ENCODE measurements around the gene CD300E.

CD300E gene

DNA sequence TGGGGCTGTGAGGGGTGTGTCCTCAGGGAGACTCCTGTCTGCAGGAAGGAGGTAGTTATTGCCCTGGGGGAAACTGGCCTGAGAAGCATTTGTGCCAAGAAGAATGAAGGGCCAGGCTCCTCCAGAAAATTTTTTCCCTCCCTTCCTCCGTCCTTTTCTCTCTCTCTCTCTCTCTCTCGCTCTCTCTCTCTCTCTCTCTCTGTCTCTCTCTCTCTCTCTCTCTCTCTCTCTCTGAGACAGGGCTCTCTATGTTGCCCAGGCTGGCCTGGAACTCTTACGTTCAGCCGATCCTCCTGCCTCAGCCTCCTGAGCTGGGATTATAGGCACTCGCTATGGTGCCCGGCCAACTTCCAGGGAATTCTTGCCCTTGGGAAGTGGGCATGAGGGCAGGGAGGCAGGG lies 11.5 kb downstream of the CD300E start:
- TF ChIP-seq, protein P1, sequence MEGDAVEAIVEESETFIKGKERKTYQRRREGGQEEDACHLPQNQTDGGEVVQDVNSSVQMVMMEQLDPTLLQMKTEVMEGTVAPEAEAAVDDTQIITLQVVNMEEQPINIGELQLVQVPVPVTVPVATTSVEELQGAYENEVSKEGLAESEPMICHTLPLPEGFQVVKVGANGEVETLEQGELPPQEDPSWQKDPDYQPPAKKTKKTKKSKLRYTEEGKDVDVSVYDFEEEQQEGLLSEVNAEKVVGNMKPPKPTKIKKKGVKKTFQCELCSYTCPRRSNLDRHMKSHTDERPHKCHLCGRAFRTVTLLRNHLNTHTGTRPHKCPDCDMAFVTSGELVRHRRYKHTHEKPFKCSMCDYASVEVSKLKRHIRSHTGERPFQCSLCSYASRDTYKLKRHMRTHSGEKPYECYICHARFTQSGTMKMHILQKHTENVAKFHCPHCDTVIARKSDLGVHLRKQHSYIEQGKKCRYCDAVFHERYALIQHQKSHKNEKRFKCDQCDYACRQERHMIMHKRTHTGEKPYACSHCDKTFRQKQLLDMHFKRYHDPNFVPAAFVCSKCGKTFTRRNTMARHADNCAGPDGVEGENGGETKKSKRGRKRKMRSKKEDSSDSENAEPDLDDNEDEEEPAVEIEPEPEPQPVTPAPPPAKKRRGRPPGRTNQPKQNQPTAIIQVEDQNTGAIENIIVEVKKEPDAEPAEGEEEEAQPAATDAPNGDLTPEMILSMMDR (IDR thresholded peaks at IDR 0.05) = no peak

DNA sequence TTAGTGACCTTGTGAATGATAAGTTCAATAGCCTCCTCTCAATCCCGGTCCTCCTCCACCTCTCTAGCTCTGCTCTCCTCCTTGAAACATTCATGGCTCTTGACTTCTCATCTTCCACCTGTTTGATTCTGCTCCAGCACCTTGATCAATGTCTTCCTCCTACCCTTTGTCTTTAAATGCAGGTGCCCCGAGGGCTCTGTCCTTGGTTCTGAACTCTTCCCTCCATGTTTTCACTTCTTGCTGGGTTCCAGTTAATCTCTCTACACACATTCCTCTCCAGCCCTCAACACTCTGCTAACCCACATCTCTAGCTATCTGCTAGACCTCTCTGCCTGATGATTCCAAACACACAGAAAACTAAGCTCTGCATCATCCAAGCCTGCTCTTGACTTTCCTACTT lies 13.4 kb downstream of the CD300E start:
- TF ChIP-seq, protein P1 (IDR thresholded peaks at IDR 0.05) = no peak

GRCh38 chr17:74608511-74608910 lies 15.0 kb downstream of the CD300E start:
- TF ChIP-seq, protein P1 (IDR thresholded peaks at IDR 0.05) = no peak

DNA sequence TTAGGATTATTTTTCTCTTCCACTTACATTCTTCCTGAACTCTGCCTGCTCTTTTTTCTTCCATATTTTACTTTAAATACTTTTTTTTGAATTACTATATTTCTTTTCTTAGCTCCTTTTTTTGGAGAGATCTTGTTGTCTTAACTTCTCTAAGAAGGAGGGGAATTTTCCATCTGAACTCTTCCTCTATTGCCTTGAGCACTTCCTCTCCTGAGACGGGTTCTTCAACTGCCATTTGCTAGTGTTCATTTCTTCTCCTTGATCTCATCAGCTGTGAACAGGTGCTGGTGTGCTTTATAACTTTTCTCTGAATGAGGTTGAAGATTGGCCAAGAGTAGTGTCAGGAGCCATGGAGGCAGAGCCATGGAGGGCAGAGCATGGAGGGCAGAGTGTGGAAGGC lies 16.3 kb downstream of the CD300E start:
- TF ChIP-seq, protein P1 (IDR thresholded peaks at IDR 0.05) = no peak

- TF ChIP-seq, protein P1 (IDR thresholded peaks at IDR 0.05) = no peak
Observed at GRCh38 chr17:74606050-74606449, 17.5 kb downstream of the CD300E start.

DNA sequence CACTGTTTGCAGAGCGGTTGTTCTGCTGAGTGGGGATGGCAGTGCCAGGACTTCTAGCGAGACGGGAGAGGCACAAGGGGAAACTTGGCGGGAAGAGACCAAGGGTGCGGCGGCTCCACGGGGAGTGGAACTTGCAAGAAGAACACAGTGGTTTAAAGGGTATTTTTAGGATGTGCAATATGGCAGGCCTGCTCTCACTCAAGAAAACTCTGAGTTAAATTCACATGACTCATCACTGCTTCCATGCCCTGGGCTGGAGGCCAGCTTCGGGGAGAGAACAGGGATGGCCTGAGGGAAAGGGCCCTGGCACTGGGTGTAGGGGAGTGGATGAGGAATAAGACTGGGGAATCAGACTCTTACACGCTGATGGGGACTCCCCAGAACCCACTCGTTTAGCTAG lies 18.2 kb downstream of the CD300E start:
- TF ChIP-seq, protein P1 (IDR thresholded peaks at IDR 0.05) = no peak

DNA sequence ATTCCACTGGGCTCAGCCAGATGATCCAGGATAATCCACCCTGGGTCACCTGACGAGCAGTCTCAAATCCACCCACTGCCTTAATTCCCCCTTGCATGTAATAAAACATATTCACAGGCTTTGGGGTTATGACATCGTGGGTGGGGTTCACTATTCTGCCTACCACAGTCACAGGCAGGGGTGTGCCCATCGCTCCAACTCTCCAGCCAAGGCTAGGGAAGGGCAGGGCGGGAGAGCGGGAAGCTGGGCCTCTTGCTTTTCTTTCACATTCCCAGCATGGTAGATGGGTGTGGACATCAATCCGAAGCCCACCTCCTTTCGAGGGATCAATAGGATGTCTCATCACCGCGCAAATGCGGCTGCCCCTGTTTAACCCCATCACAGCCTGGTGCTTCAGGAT lies 18.8 kb downstream of the CD300E start:
- TF ChIP-seq, protein P1 (IDR thresholded peaks at IDR 0.05) = no peak

- TF ChIP-seq, protein P1 (IDR thresholded peaks at IDR 0.05) = no peak
Observed at GRCh38 chr17:74604200-74604599, 19.3 kb downstream of the CD300E start.

All from LNCAP (cell line).